Gastroesophageal sphincter (tissue), 4 donors: ENCODE measurements around the gene SIGLEC7. TPM values are rescaled to one million over a fixed set of nuclear protein-coding genes. Genes with fewer than 3 reads are reported as not detected.
A peak's percentile ranks its signal among the peaks of the same experiment; 100 is the strongest.

ENCODE experiments used
- ATAC-seq: fragments of 150-250 bp; one replicate; pipeline ENCODE4 v1.9.1; 2016; ENCODE audit warnings: mild to moderate bottlenecking, moderate library complexity
- H3K27ac ChIP-seq, 4 donors: fragments of 200-600 bp; sonication (generic) in 3 of 4; 1 replicate in 3 of 4; 2 replicates in 1 of 4; pipeline ENCODE4 v1.5.1; 2016 to 2019
- H3K27me3 ChIP-seq: fragments of 200-600 bp; sonication (generic); one replicate; pipeline ENCODE4 v1.5.1; 2019
- H3K36me3 ChIP-seq, 2 donors: fragments of 200-600 bp; sonication (generic); one replicate each; pipeline ENCODE4 v1.5.1; 2019; ENCODE audit warnings: control low read depth in 1 of 2
- H3K4me1 ChIP-seq, 3 donors: fragments of 200-600 bp; sonication (generic); 1 replicate in 2 of 3; 2 replicates in 1 of 3; pipeline ENCODE4 v1.5.1; 2016 to 2019; ENCODE audit warnings: control low read depth in 2 of 3
- H3K4me3 ChIP-seq, 2 donors: fragments of 200-600 bp; sonication (generic); one replicate each; pipeline ENCODE4 v1.5.1; 2019; ENCODE audit warnings: mild to moderate bottlenecking in 1 of 2, moderate library complexity in 1 of 2
- H3K9me3 ChIP-seq, 3 donors: fragments of 200-600 bp; sonication (generic); one replicate each; pipeline ENCODE4 v1.5.1; 2017 to 2019; ENCODE audit warnings: control low read depth in 2 of 3
- CTCF ChIP-seq, 4 experiments: fragments of 200-600 bp in 2 of 4; fragments of 450-650 bp in 2 of 4; sonication (generic) in 1 of 4; IDR thresholded peaks; one replicate each; pipeline ENCODE4 v1.5.1; 2017 to 2019; ENCODE audit warnings: antibody characterized with exemption in 4 of 4, mild to moderate bottlenecking in 2 of 4, moderate library complexity in 2 of 4
- EP300 ChIP-seq: sonication (generic); formaldehyde crosslinking; IDR thresholded peaks from one replicate; pipeline ENCODE4 v1.6.1; 2017; ENCODE audit warnings: antibody characterized with exemption, mild to moderate bottlenecking
- POLR2A ChIP-seq, 2 donors: fragments of 450-650 bp; IDR thresholded peaks; one replicate each; pipeline ENCODE4 v1.6.1; 2017; ENCODE audit warnings: antibody characterized with exemption in 2 of 2, mild to moderate bottlenecking in 2 of 2, moderate library complexity in 1 of 2
- POLR2AphosphoS5 ChIP-seq: sonication (generic); formaldehyde crosslinking; IDR thresholded peaks from one replicate; pipeline ENCODE4 v1.6.1; 2017; ENCODE audit warnings: antibody characterized with exemption
- WGBS, 2 donors: methylation state at CpG; one replicate each; pipeline ENCODE4 v1.1.5; 2018; ENCODE audit warnings: low coverage in 1 of 2; 5-methylcytosine and 5-hydroxymethylcytosine counted together
- total RNA-seq, 4 donors: library from RNA; depleted of rRNA; stranded (reverse); fragments of >200 nt; gene quantifications; one replicate each; pipeline ENCODE4 v1.1.0, GENCODE V29; 2016

SIGLEC7 gene
- total RNA-seq, 4 donors from 2014 or later = 0.46 to 4.4 (median 2.8) TPM; not detected in 1

GRCh38 chr19:51107406-51108065, 34.6 kb upstream of the SIGLEC7 start:
- WGBS, 2 donors = 18 to 38% methylated on average over 2 to 18 of the region's 18 CpGs
- no peaks in the 10 kb centered on the region for H3K27me3 ChIP-seq
- H3K27ac ChIP-seq = peak overlapping the region in 3 of 4 donors; percentile 69 to 78 (median 73)
- TF ChIP-seq EP300 (no peak), POLR2A (IDR thresholded peaks at IDR 0.05) (no peak), POLR2AphosphoS5 (no peak), CTCF (IDR thresholded peaks at IDR 0.05) (no peak)
- H3K9me3 ChIP-seq = no peaks in the 10 kb centered on the region
- ATAC-seq = no peak
- H3K4me3 ChIP-seq = peak overlapping the region; percentile 72 to 74
- peaks cover 0 to 37% (median 10%) of the 10 kb centered on the region in 3 donors for H3K4me1 ChIP-seq
- peaks cover 0 to 33% of the 10 kb centered on the region in 2 donors for H3K36me3 ChIP-seq

GRCh38 chr19:51108066-51108804, 33.9 kb upstream of the SIGLEC7 start, which contains the start of gene CTU1:
CTU1 (minus strand) TSS chr19:51108409; CDS start chr19:51104569, 3,840 bp downstream.
- 1% methylated on average over 14 to 32 of the region's 43 CpGs for WGBS, 2 donors
- Histone ChIP-seq H3K4me3 (peak within 1 kb of the TSS; percentile 72 to 74), H3K4me1 (peaks cover 0 to 37% (median 10%) of the 10 kb centered on the region in 3 donors), H3K36me3 (peaks cover 0 to 26% of the 10 kb centered on the region in 2 donors), H3K27me3 (peaks cover 4% of the 10 kb centered on the region), H3K9me3 (no peaks in the 10 kb centered on the region), H3K27ac (peak within 1 kb of the TSS in 3 of 4 donors; percentile 69 to 79 (median 78))
- ATAC-seq = peak; percentile 100
- TF ChIP-seq POLR2A (IDR thresholded peaks at IDR 0.05) = peak in 1 of 2 donors; percentile 31
- TF ChIP-seq CTCF (IDR thresholded peaks at IDR 0.05) = peak in 2 of 4 experiments; percentile 43 to 50
- TF ChIP-seq POLR2AphosphoS5 = peak; percentile 57
- no peak for TF ChIP-seq EP300

GRCh38 chr19:51108805-51109146, 33.3 kb upstream of the SIGLEC7 start:
- WGBS, 2 donors = 0 to 1% methylated on average over 1 to 13 of the region's 15 CpGs
- Histone ChIP-seq H3K36me3 (peaks cover 0 to 21% of the 10 kb centered on the region in 2 donors), H3K4me3 (peak overlapping the region; percentile 22 to 74), H3K27me3 (peaks cover 8% of the 10 kb centered on the region), H3K9me3 (no peaks in the 10 kb centered on the region), H3K27ac (peak overlapping the region in 3 of 4 donors; percentile 69 to 79 (median 78)), H3K4me1 (peaks cover 0 to 34% (median 10%) of the 10 kb centered on the region in 3 donors)
- peak; percentile 63 for ATAC-seq
- TF ChIP-seq CTCF (IDR thresholded peaks at IDR 0.05) (no peak), POLR2AphosphoS5 (no peak), EP300 (no peak)

- H3K4me1 ChIP-seq = peaks cover 0 to 24% (median 10%) of the 10 kb centered on the region in 3 donors
- H3K27ac ChIP-seq = no peak overlapping the region
- H3K9me3 ChIP-seq = no peaks in the 10 kb centered on the region
- H3K4me3 ChIP-seq = no peak overlapping the region
- no peak for ATAC-seq
- no peak for TF ChIP-seq EP300
- TF ChIP-seq POLR2AphosphoS5 = no peak
- no peak for TF ChIP-seq POLR2A (IDR thresholded peaks at IDR 0.05)
- no peak for TF ChIP-seq CTCF (IDR thresholded peaks at IDR 0.05)
- WGBS, 2 donors = 53 to 83% methylated on average over 1 of the region's 1 CpG
- peaks cover 20% of the 10 kb centered on the region for H3K27me3 ChIP-seq
- H3K36me3 ChIP-seq = peaks cover 0 to 4% of the 10 kb centered on the region in 2 donors
Measured at GRCh38 chr19:51110666-51110971, 31.5 kb upstream of the SIGLEC7 start.
